Colonic mucosa (tissue), 4 donors: ENCODE measurements around the gene ANKRD63. TPM values are rescaled to one million over a fixed set of nuclear protein-coding genes. Genes with fewer than 3 reads are reported as not detected.

Experiments
- DNase-seq: peaks from one replicate; pipeline ENCODE4 v3.0.0-alpha.2; 2020
- H3K27ac ChIP-seq: fragments of 200-600 bp; one replicate; pipeline ENCODE4 v1.8.0; 2021
- H3K27me3 ChIP-seq: fragments of 200-600 bp; one replicate; pipeline ENCODE4 v1.8.0; 2021
- H3K36me3 ChIP-seq: fragments of 200-600 bp; one replicate; pipeline ENCODE4 v1.8.0; 2021
- H3K4me1 ChIP-seq: fragments of 200-600 bp; one replicate; pipeline ENCODE4 v1.8.0; 2021; ENCODE audit warnings: mild to moderate bottlenecking
- H3K4me3 ChIP-seq: fragments of 200-600 bp; one replicate; pipeline ENCODE4 v1.8.0; 2021
- H3K9ac ChIP-seq, 2 donors: one replicate each; pipeline ENCODE4 v1.7.0; 2013; ENCODE audit warnings: control low read depth in 2 of 2, low read depth in 2 of 2, low read length in 2 of 2
- H3K9me3 ChIP-seq: fragments of 200-600 bp; one replicate; pipeline ENCODE4 v1.8.0; 2021
- CTCF ChIP-seq: fragments of 200-600 bp; IDR thresholded peaks from one replicate; pipeline ENCODE4 v1.8.0; 2022; ENCODE audit warnings: antibody characterized with exemption, mild to moderate bottlenecking
- intact Hi-C: fragments of 100-400 bp; cut with DNase I; formaldehyde crosslinking; loops from one replicate; pipeline ENCODE4 v1.14.1; 2022
- total RNA-seq, 2 donors: library from RNA; stranded (reverse); fragmentation: NEBNext Ultra II Directional in 1 of 2; extraction: Animal tissue kit (Norgen Biotek cat#: 25700) in 1 of 2; gene quantifications; one replicate each; pipeline ENCODE4 v1.2.1, GENCODE V29; 2021
- donor health status: healthy.
- donor health status: DM: no; HTN: no; CAD: no.
- donor health status: DM: no; HTN: no; CAD: no.

ANKRD63 gene
- total RNA-seq, 2 donors from 2014 or later = not detected

- H3K4me1 ChIP-seq = no peaks in the 10 kb centered on the region
- no peak for DNase-seq
- no peak overlapping the region for H3K27ac ChIP-seq
- intact Hi-C loops = no loop called here
- no peaks in the 10 kb centered on the region for H3K9me3 ChIP-seq
- TF ChIP-seq CTCF = no peak
- no peak overlapping the region for H3K4me3 ChIP-seq
- H3K9ac ChIP-seq = no peak overlapping the region
- no peaks in the 10 kb centered on the region for H3K27me3 ChIP-seq
- H3K36me3 ChIP-seq = no peaks in the 10 kb centered on the region
Measured at GRCh38 chr15:40302981-40303380, 20.1 kb upstream of the ANKRD63 start.

GRCh38 chr15:40302288-40302886 lies 19.5 kb upstream of the ANKRD63 start:
- H3K4me3 ChIP-seq = no peak overlapping the region
- no peaks in the 10 kb centered on the region for H3K36me3 ChIP-seq
- H3K27ac ChIP-seq = no peak overlapping the region
- no peaks in the 10 kb centered on the region for H3K4me1 ChIP-seq
- no peak for TF ChIP-seq CTCF
- no peaks in the 10 kb centered on the region for H3K27me3 ChIP-seq
- no peaks in the 10 kb centered on the region for H3K9me3 ChIP-seq
- no peak overlapping the region for H3K9ac ChIP-seq
- intact Hi-C loops = no loop called here
- no peak for DNase-seq

GRCh38 chr15:40301467-40302179 lies 18.8 kb upstream of the ANKRD63 start:
- intact Hi-C loops = no loop called here
- Histone ChIP-seq H3K9ac (no peak overlapping the region), H3K9me3 (no peaks in the 10 kb centered on the region), H3K4me3 (no peak overlapping the region), H3K4me1 (no peaks in the 10 kb centered on the region), H3K27me3 (no peaks in the 10 kb centered on the region), H3K36me3 (no peaks in the 10 kb centered on the region), H3K27ac (no peak overlapping the region)
- no peak for TF ChIP-seq CTCF
- DNase-seq = no peak

GRCh38 chr15:40300771-40301170 lies 17.9 kb upstream of the ANKRD63 start:
- no peaks in the 10 kb centered on the region for H3K27me3 ChIP-seq
- H3K36me3 ChIP-seq = no peaks in the 10 kb centered on the region
- H3K9ac ChIP-seq = no peak overlapping the region
- intact Hi-C loops = no loop called here
- no peak for TF ChIP-seq CTCF
- H3K9me3 ChIP-seq = no peaks in the 10 kb centered on the region
- no peaks in the 10 kb centered on the region for H3K4me1 ChIP-seq
- no peak overlapping the region for H3K4me3 ChIP-seq
- DNase-seq = no peak
- H3K27ac ChIP-seq = no peak overlapping the region

- Histone ChIP-seq H3K36me3 (no peaks in the 10 kb centered on the region), H3K27ac (no peak overlapping the region), H3K27me3 (no peaks in the 10 kb centered on the region), H3K9ac (no peak overlapping the region), H3K4me1 (no peaks in the 10 kb centered on the region), H3K4me3 (no peak overlapping the region), H3K9me3 (no peaks in the 10 kb centered on the region)
- DNase-seq = no peak
- TF ChIP-seq CTCF = no peak
- intact Hi-C loops = no loop called here
Measured at GRCh38 chr15:40300367-40300766, 17.5 kb upstream of the ANKRD63 start.
